Neutrophil (primary cell): ENCODE results near the gene NAALADL2.

Source experiments
- H3K27ac ChIP-seq: fragments of 200-600 bp; sonication (generic); 2 replicates; pipeline ENCODE4 v1.5.1; 2016; ENCODE audit warnings: mild to moderate bottlenecking, moderate library complexity
- H3K27me3 ChIP-seq: fragments of 200-600 bp; sonication (generic); 2 replicates; pipeline ENCODE4 v1.6.0; 2016; ENCODE audit warnings: mild to moderate bottlenecking
- H3K36me3 ChIP-seq: fragments of 200-600 bp; sonication (generic); 2 replicates; pipeline ENCODE4 v1.5.1; 2017
- H3K4me1 ChIP-seq, 2 experiments: fragments of 200-600 bp in 1 of 2; sonication (generic) in 1 of 2; 1 replicate in 1 of 2; 2 replicates in 1 of 2; pipeline versions ENCODE4 v1.5.1 to v1.6.1; 2013 to 2016; ENCODE audit warnings: low read depth in 1 of 2, low read length in 1 of 2, mild to moderate bottlenecking in 1 of 2, moderate library complexity in 1 of 2; ENCODE audit not compliant: control insufficient read depth in 1 of 2, insufficient read depth in 1 of 2
- H3K4me3 ChIP-seq, 2 experiments: fragments of 200-600 bp in 1 of 2; sonication (generic) in 1 of 2; 1 replicate in 1 of 2; 2 replicates in 1 of 2; pipeline ENCODE4 v1.5.1; 2013 to 2016; ENCODE audit warnings: low read depth in 1 of 2, low read length in 1 of 2, mild to moderate bottlenecking in 1 of 2, moderate library complexity in 1 of 2
- H3K9me3 ChIP-seq: fragments of 200-600 bp; sonication (generic); 2 replicates; pipeline ENCODE4 v1.5.1; 2016
- CTCF ChIP-seq: fragments of 200-600 bp; sonication (generic); IDR thresholded peaks from 2 replicates; pipeline ENCODE4 v1.5.1; 2016; ENCODE audit warnings: antibody characterized with exemption

Gene NAALADL2

GRCh38 chr3:175662815-175663214 lies 803.7 kb downstream of the NAALADL2 start:
- Histone ChIP-seq H3K27me3 (no peaks in the 10 kb centered on the region), H3K36me3 (no peaks in the 10 kb centered on the region), H3K4me1 (no peaks in the 10 kb centered on the region), H3K27ac (no peak overlapping the region), H3K9me3 (peaks cover 5% of the 10 kb centered on the region), H3K4me3 (no peak overlapping the region)
- no peak for TF ChIP-seq CTCF

GRCh38 chr3:175664911-175665310 lies 805.8 kb downstream of the NAALADL2 start:
- no peaks in the 10 kb centered on the region for H3K27me3 ChIP-seq
- no peak overlapping the region for H3K4me3 ChIP-seq
- peaks cover 5% of the 10 kb centered on the region for H3K9me3 ChIP-seq
- TF ChIP-seq CTCF: no peak
- H3K4me1 ChIP-seq: no peaks in the 10 kb centered on the region
- no peaks in the 10 kb centered on the region for H3K36me3 ChIP-seq
- H3K27ac ChIP-seq: no peak overlapping the region

- TF ChIP-seq CTCF: no peak
- H3K27me3 ChIP-seq: no peaks in the 10 kb centered on the region
- no peak overlapping the region for H3K27ac ChIP-seq
- H3K9me3 ChIP-seq: peaks cover 5% of the 10 kb centered on the region
- H3K36me3 ChIP-seq: no peaks in the 10 kb centered on the region
- H3K4me1 ChIP-seq: no peaks in the 10 kb centered on the region
- H3K4me3 ChIP-seq: no peak overlapping the region
Observed at GRCh38 chr3:175668300-175668699, 809.2 kb downstream of the NAALADL2 start.

GRCh38 chr3:175670557-175670956 lies 811.4 kb downstream of the NAALADL2 start:
- Histone ChIP-seq H3K4me3 (no peak overlapping the region), H3K4me1 (no peaks in the 10 kb centered on the region), H3K27ac (no peak overlapping the region), H3K27me3 (no peaks in the 10 kb centered on the region), H3K9me3 (peaks cover 3% of the 10 kb centered on the region), H3K36me3 (no peaks in the 10 kb centered on the region)
- no peak for TF ChIP-seq CTCF

- H3K9me3 ChIP-seq: no peaks in the 10 kb centered on the region
- no peak overlapping the region for H3K4me3 ChIP-seq
- H3K36me3 ChIP-seq: no peaks in the 10 kb centered on the region
- H3K27ac ChIP-seq: no peak overlapping the region
- no peak for TF ChIP-seq CTCF
- H3K4me1 ChIP-seq: no peaks in the 10 kb centered on the region
- no peaks in the 10 kb centered on the region for H3K27me3 ChIP-seq
Observed at GRCh38 chr3:175672119-175672689, 813.1 kb downstream of the NAALADL2 start.

GRCh38 chr3:175679568-175679967 lies 820.4 kb downstream of the NAALADL2 start:
- no peaks in the 10 kb centered on the region for H3K36me3 ChIP-seq
- no peaks in the 10 kb centered on the region for H3K9me3 ChIP-seq
- H3K4me1 ChIP-seq: no peaks in the 10 kb centered on the region
- TF ChIP-seq CTCF: no peak
- no peak overlapping the region for H3K4me3 ChIP-seq
- H3K27ac ChIP-seq: no peak overlapping the region
- no peaks in the 10 kb centered on the region for H3K27me3 ChIP-seq
